ENCODE data around the gene TNFRSF8. TPM values are rescaled to one million over a fixed set of nuclear protein-coding genes. Genes with fewer than 3 reads are reported as not detected.

Gene TNFRSF8
- polyA plus RNA-seq, 2 of the 4 experiments (the other 2 are of a cell fraction): 0.05 TPM; not detected in 1

DNA sequence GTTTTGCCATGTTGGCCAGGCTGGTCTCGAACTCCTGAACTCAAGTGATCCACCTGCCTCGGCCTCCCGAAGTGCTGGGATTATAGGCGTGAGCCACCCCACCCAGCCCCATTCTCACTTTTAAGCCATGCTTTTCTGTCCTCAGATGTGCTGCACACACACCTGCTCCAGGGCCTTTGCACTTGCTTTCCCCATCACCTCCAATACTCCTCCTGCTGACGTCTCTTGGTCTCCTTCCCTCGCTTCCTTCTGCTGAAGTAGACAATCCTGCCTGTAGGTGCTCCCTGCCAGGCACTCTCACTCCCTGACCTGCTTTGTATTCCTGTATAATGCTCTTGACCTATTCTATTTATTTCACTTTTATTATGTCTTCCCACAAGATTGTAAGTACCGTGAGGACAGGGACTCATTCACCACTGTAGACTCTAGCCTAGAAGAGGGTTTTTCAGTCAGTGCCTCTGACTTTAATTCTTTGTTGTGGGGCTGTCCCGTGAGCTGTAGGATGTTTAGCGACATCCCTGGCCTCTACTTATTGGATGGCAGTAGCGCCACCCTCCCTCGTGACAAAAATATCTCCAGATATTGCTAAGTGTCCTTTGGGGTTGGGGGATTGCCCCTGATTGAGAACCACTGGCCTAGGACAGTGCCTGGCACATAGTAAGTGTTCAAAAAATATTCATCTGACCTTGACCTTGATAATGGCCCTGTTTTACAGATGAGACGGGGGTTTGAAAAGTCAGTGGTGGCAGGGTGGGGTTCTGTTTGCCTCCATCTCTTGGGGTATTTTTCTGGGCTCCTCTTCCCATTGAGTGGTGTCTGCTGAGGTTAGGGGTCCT lies 108.3 kb downstream of the TNFRSF8 start:
- 78% methylated on average over 12 of the region's 12 CpGs for WGBS (ENCODE audit: missing lambda C conversion rate)

GRCh38 chr1:12172042-12172851 lies 109.1 kb downstream of the TNFRSF8 start:
- H3K4me2 ChIP-seq: no peak overlapping the region
- TF ChIP-seq CBX8 (IDR thresholded peaks at IDR 0.05): no peak
- no peak for TF ChIP-seq HOXB13 (CRISPR knock-in tag; IDR thresholded peaks at IDR 0.05; ENCODE audit: low read depth)
- no peak for TF ChIP-seq TP53 (CRISPR knock-in tag; IDR thresholded peaks at IDR 0.05)
- no peak for TF ChIP-seq RNF2 (IDR thresholded peaks at IDR 0.05; ENCODE audit: borderline replicate concordance, low read depth)
- TF ChIP-seq NFE2L2 (conservative IDR thresholded peaks at IDR 0.05; ENCODE audit: low read length): no peak
- TF ChIP-seq CEBPB (IDR thresholded peaks at IDR 0.05): no peak
- no peak for TF ChIP-seq ZC3H11A (IDR thresholded peaks at IDR 0.05)
- no peak for TF ChIP-seq BCL3 (IDR thresholded peaks at IDR 0.05)
- TF ChIP-seq RARB (CRISPR knock-in tag; IDR thresholded peaks at IDR 0.05): no peak
- no peak for TF ChIP-seq ZFP36 (IDR thresholded peaks at IDR 0.05; ENCODE audit: borderline replicate concordance, partially characterized antibody)
- CTCF ChIA-PET: no interaction called here
- no peak overlapping the region for H3K4me3 ChIP-seq
- POLR2A ChIA-PET: no interaction called here
- H3K4me1 ChIP-seq: no peaks in the 10 kb centered on the region
- no peak overlapping the region for H3K27ac ChIP-seq
- no peak for ATAC-seq
- WGBS (ENCODE audit: missing lambda C conversion rate): 65% methylated on average over 10 of the region's 14 CpGs
- H3K9me3 ChIP-seq: no peaks in the 10 kb centered on the region
- no peak for DNase-seq (ENCODE audit: low read depth in 1 of 2, low spot score in 1 of 2)
- FAIRE-seq: no peak

More for the DNA sequence above, 108.3 kb downstream of the TNFRSF8 start:
- TF ChIP-seq, protein P1, sequence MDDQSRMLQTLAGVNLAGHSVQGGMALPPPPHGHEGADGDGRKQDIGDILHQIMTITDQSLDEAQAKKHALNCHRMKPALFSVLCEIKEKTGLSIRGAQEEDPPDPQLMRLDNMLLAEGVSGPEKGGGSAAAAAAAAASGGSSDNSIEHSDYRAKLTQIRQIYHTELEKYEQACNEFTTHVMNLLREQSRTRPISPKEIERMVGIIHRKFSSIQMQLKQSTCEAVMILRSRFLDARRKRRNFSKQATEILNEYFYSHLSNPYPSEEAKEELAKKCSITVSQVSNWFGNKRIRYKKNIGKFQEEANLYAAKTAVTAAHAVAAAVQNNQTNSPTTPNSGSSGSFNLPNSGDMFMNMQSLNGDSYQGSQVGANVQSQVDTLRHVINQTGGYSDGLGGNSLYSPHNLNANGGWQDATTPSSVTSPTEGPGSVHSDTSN (IDR thresholded peaks at IDR 0.05): no peak
- TF ChIP-seq HDAC2 (IDR thresholded peaks at IDR 0.05) (no peak), CTCF (IDR thresholded peaks at IDR 0.05) (no peak), HEYL (CRISPR knock-in tag; IDR thresholded peaks at IDR 0.05) (no peak), ZC3H11A (IDR thresholded peaks at IDR 0.05) (no peak), EHMT2 (IDR thresholded peaks at IDR 0.05; ENCODE audit: low read depth) (no peak), MAX (IDR thresholded peaks at IDR 0.05) (no peak), RFX5 (IDR thresholded peaks at IDR 0.05) (no peak), ZSCAN20 (CRISPR knock-in tag; IDR thresholded peaks at IDR 0.05) (no peak), RARB (CRISPR knock-in tag; IDR thresholded peaks at IDR 0.05) (no peak)
- TF ChIP-seq, protein P2, sequence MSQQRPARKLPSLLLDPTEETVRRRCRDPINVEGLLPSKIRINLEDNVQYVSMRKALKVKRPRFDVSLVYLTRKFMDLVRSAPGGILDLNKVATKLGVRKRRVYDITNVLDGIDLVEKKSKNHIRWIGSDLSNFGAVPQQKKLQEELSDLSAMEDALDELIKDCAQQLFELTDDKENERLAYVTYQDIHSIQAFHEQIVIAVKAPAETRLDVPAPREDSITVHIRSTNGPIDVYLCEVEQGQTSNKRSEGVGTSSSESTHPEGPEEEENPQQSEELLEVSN (IDR thresholded peaks at IDR 0.05; ENCODE audit: borderline replicate concordance, low read depth): no peak
- ChIA-PET POLR2A (no interaction called here), CTCF (no interaction called here)
- no peaks in the 10 kb centered on the region for H3K9me3 ChIP-seq
- no peak overlapping the region for H3K27ac ChIP-seq
- ATAC-seq (no peak), DNase-seq (ENCODE audit: low read depth in 1 of 2, low spot score in 1 of 2) (no peak), FAIRE-seq (no peak)
- no peak overlapping the region for H3K4me2 ChIP-seq
- no peaks in the 10 kb centered on the region for H3K4me1 ChIP-seq
- H3K4me3 ChIP-seq: no peak overlapping the region

Data from A549 (cell line).